Type B pancreatic cell (in vitro differentiated cells): ENCODE data around the gene CCDC88B. TPM values are rescaled to one million over a fixed set of nuclear protein-coding genes. Genes with fewer than 3 reads are reported as not detected.

Source experiments
- DNase-seq: peaks from one replicate; pipeline ENCODE4 v3.0.0; 2021; ENCODE audit warnings: mixed read lengths; ENCODE audit not compliant: unreplicated experiment; ENCODE audit errors: extremely low spot score
- H3K27ac Mint-ChIP-seq: 2 replicates; pipeline ENCODE4 v1.8.0; 2021; ENCODE audit warnings: mild to moderate bottlenecking, mixed read lengths
- H3K27me3 Mint-ChIP-seq: 2 replicates; pipeline ENCODE4 v1.8.0; 2021; ENCODE audit warnings: mixed read lengths
- H3K36me3 Mint-ChIP-seq: 2 replicates; pipeline ENCODE4 v1.8.0; 2021; ENCODE audit warnings: mixed read lengths
- H3K4me1 Mint-ChIP-seq: one replicate; pipeline ENCODE4 v1.8.0; 2021; ENCODE audit warnings: mixed read lengths; ENCODE audit not compliant: unreplicated experiment
- H3K4me3 Mint-ChIP-seq: 2 replicates; pipeline ENCODE4 v1.8.0; 2021; ENCODE audit warnings: mild to moderate bottlenecking, mixed read lengths
- H3K9me3 Mint-ChIP-seq: 2 replicates; pipeline ENCODE4 v1.8.0; 2021; ENCODE audit warnings: mixed read lengths
- microRNA-seq: library from miRNA; unstranded; fragments of <30 nt; microRNA quantifications from one replicate; pipeline ENCODE4, GENCODE V29; 2020
- total RNA-seq: library from RNA; stranded (reverse); gene quantifications from 2 replicates; pipeline ENCODE4 v1.2.1, GENCODE V29; 2021; ENCODE audit warnings: low replicate concordance
- TF ChIP-seq, protein P1 (sequence below): fragments of 200-600 bp; sonication (generic); conservative IDR thresholded peaks from 2 replicates; pipeline ENCODE4 v1.5.0; 2021; ENCODE audit warnings: antibody characterized with exemption, mild to moderate bottlenecking

CCDC88B gene
- total RNA-seq, 1 donor from 2014 or later, result 2.8 TPM

DNA sequence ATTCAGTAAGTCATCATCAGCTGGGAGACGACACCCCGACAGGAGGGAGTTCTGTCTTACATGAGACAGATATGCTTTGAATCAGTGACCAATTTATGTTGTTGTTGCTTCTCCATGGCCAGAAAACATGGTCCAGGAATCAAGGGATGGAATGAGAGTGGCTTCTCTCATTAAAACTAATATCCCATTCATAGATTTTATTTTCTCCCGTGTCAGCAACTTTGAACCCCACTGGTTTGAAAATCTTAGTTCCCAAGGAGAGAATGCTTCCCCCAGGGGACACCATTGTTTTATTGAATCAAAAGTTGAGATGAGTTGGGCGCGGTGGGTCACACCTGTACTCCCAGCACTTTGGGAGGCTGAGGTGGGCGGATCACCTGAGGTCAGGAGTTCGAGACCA, 61.8 kb downstream of the CCDC88B start:
- H3K4me1 Mint-ChIP-seq, result peaks cover 14% of the 10 kb centered on the region
- H3K9me3 Mint-ChIP-seq, result peaks cover 4% of the 10 kb centered on the region
- no peak overlapping the region for H3K4me3 Mint-ChIP-seq
- no peak for DNase-seq
- TF ChIP-seq, protein P1, sequence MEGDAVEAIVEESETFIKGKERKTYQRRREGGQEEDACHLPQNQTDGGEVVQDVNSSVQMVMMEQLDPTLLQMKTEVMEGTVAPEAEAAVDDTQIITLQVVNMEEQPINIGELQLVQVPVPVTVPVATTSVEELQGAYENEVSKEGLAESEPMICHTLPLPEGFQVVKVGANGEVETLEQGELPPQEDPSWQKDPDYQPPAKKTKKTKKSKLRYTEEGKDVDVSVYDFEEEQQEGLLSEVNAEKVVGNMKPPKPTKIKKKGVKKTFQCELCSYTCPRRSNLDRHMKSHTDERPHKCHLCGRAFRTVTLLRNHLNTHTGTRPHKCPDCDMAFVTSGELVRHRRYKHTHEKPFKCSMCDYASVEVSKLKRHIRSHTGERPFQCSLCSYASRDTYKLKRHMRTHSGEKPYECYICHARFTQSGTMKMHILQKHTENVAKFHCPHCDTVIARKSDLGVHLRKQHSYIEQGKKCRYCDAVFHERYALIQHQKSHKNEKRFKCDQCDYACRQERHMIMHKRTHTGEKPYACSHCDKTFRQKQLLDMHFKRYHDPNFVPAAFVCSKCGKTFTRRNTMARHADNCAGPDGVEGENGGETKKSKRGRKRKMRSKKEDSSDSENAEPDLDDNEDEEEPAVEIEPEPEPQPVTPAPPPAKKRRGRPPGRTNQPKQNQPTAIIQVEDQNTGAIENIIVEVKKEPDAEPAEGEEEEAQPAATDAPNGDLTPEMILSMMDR, result no peak
- no peaks in the 10 kb centered on the region for H3K36me3 Mint-ChIP-seq
- no peaks in the 10 kb centered on the region for H3K27me3 Mint-ChIP-seq
- H3K27ac Mint-ChIP-seq, result no peak overlapping the region

DNA sequence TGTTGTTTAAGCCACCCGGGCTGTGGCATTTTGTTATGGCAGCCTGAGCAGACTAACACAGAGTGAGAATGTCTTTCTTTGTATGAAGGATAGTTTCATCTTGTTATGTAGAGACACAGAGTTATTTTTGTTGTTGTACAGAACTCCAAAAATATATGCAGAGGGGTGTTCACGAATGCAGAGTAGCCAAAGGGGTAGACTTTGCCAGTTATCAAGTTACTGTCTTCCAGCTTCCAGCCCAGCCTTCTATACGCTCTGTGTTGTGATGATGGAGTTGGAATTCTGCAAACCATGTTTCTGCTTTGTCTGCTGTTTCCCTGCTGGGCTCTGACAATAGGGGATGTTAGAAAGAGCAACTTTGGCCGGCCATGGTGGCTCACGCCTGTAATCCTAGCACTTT, 63.1 kb downstream of the CCDC88B start:
- peaks cover 19% of the 10 kb centered on the region for H3K4me1 Mint-ChIP-seq
- H3K27ac Mint-ChIP-seq, result no peak overlapping the region

DNA sequence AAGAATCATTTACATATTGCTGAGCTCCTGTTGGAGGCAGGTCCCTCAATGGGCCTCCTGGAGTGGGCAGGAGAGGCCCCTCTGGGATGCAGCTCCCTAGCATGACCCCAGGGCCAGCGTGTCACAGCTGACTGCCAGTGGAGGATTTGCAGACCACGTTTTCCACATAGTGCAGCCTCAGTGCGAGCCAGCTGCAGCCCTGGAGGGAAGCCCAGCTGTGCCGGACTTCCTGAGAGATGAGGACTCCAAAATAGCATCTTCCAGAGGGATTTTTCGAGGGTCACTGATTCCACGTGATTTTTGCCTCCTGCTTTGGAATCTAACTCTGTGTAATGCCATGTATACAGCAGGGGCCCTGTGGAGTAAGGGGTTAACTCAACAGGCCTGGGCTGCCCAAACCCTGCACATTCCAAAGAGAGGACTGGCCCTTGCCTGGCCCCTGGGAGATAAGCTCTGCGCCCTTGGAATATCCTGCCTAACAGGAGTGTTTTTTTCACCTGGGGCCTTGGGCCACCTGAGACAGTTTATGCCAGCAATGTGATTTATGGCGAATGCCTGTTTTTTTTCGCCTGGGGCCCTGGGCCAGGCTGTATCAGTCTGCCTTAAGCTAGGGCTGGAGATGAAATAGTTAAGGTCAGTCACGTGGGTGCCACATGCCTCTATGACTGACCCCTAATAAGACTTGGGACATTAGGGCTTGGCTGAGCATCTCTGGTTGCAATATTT, 66.4 kb downstream of the CCDC88B start:
- TF ChIP-seq, protein P1, result no peak
- Mint-ChIP-seq H3K4me3 (peak overlapping the region; percentile 51), H3K9me3 (peaks cover 4% of the 10 kb centered on the region), H3K4me1 (peaks cover 35% of the 10 kb centered on the region), H3K27me3 (no peaks in the 10 kb centered on the region), H3K27ac (peak overlapping the region; percentile 62), H3K36me3 (no peaks in the 10 kb centered on the region)
- no peak for DNase-seq

More for the DNA sequence above, 63.1 kb downstream of the CCDC88B start:
- Mint-ChIP-seq H3K36me3 (no peaks in the 10 kb centered on the region), H3K27me3 (no peaks in the 10 kb centered on the region), H3K4me3 (no peak overlapping the region), H3K9me3 (peaks cover 4% of the 10 kb centered on the region)
- TF ChIP-seq, protein P1, result no peak
- no peak for DNase-seq

Small RNA genes within 50 kb of the gene (microRNA-seq; reads per million reads assigned to microRNA genes)
- gene MIR1237 (3.3 reads per million, percentile 8 among the genes with 10 or more reads in this experiment), gene MIR7155 (not detected)

Other genes with a start within 250 kb of the CCDC88B start
- gene MACROD1, start 174.1 kb upstream of the CCDC88B start, total RNA-seq, result 21.1 and 22.3 TPM in 2 replicates
- 176 and 206 TPM in 2 replicates for gene STIP1, start 154.0 kb upstream of the CCDC88B start, total RNA-seq
- 3.5 and 6.9 TPM in 2 replicates for gene FERMT3, start 133.5 kb upstream of the CCDC88B start, total RNA-seq
- gene TRPT1, start 114.0 kb upstream of the CCDC88B start, total RNA-seq, result 34.2 and 38.9 TPM in 2 replicates
- 47.9 and 49.0 TPM in 2 replicates for gene NUDT22, start 113.9 kb upstream of the CCDC88B start, total RNA-seq
- 48.2 and 50.8 TPM in 2 replicates for gene DNAJC4, start 109.7 kb upstream of the CCDC88B start, total RNA-seq
- 66.3 and 71.8 TPM in 2 replicates for gene VEGFB, start 105.6 kb upstream of the CCDC88B start, total RNA-seq
- 52.8 and 69.6 TPM in 2 replicates for gene FKBP2, start 99.1 kb upstream of the CCDC88B start, total RNA-seq
- 187 and 274 TPM in 2 replicates for gene PPP1R14B, start 93.3 kb upstream of the CCDC88B start, total RNA-seq
- gene PLCB3, start 88.7 kb upstream of the CCDC88B start, total RNA-seq, result 40.7 and 56.2 TPM in 2 replicates
- 39.3 and 48.7 TPM in 2 replicates for gene BAD, start 55.5 kb upstream of the CCDC88B start, total RNA-seq
- 43.7 and 47.9 TPM in 2 replicates for gene GPR137, start 54.4 kb upstream of the CCDC88B start, total RNA-seq
- gene KCNK4, start 48.9 kb upstream of the CCDC88B start, total RNA-seq, result 0.19 TPM in 1 of 2 replicates, not detected in the other
- gene CATSPERZ, start 39.8 kb upstream of the CCDC88B start, total RNA-seq, result not detected in 2 replicates
- 41.7 and 76.0 TPM in 2 replicates for gene ESRRA, start 34.7 kb upstream of the CCDC88B start, total RNA-seq
- 160 and 198 TPM in 2 replicates for gene TRMT112, start 22.6 kb upstream of the CCDC88B start, total RNA-seq
- gene PRDX5, start 22.1 kb upstream of the CCDC88B start, total RNA-seq, result 166 and 227 TPM in 2 replicates
- gene RPS6KA4, start 19.0 kb downstream of the CCDC88B start, total RNA-seq, result 26.4 and 49.8 TPM in 2 replicates
- gene SLC22A11, start 215.7 kb downstream of the CCDC88B start, total RNA-seq, result 0.59 and 0.65 TPM in 2 replicates